ENCODE measurements around the gene RAB18.
"Not testable (repeated sequence)": the region's sequence is repeated elsewhere in the genome, so short reads cannot be mapped to it uniquely, and the experiment has no call there.

The RAB18 gene

GRCh38 chr10:27550823-27551222 is 46.7 kb downstream of the RAB18 start:
- no peak for DNase-seq

DNA sequence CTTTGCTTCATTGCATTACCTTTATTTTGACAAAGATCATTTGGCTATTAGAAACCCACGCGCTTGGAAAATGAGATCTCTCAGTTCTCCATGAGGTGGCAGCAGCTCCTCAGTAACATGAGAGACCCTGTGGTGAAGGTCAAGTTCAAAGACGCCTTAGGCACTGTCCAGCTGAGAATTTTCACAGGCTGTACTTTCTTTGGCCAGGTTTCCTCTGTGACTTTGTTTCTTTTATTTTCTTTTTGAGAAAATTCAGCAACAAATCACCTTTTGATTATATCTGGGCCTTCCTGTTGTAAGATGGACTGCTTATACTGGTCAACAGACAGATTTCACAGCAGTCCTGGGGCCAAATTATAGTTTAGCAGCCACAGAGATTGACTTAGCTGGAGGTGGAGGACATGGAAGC is 54.5 kb downstream of the RAB18 start:
- peak; percentile 27 for DNase-seq

DNA sequence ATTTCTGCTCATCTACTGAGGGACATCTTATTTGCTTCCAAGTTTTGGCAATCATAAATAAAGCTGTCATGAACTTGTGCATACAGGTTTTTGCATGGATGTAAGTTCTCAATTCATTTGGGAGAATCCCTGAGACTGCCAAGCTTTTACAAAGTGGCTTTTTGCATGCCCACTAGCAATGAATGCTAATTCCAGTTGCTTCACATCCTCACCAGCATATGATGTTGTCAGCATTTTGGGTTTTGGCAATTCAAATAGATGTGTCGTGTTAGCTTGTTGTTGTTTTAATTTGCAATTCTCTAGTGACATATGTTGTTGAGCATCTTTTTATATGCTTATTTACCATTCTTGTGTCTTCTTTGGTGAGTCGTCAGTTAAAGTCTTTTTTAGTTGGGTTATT is 57.2 kb downstream of the RAB18 start:
- DNase-seq = no peak

GRCh38 chr10:27564398-27564797 is 60.3 kb downstream of the RAB18 start:
- DNase-seq = no peak

DNA sequence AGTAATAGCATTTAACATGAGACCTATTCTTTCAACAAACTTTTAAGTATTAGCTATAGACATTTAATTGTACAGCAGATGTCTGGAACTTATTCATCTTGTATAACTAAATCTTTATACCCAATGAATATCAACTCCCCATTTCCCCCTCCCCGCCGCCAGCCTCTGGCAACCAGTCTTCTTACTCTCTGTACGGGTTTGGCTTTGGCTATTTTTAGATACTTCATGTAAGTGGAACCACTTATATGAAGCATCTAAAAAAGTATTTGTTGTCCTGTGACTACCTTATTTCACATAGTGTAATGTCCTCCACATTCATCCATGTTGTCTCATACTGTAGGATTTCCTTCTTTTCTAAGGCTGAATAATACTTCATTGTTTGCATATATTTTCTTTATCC is 60.8 kb downstream of the RAB18 start:
- DNase-seq = no peak

- no peak for DNase-seq
Observed at GRCh38 chr10:27568196-27569175, 64.4 kb downstream of the RAB18 start.

DNA sequence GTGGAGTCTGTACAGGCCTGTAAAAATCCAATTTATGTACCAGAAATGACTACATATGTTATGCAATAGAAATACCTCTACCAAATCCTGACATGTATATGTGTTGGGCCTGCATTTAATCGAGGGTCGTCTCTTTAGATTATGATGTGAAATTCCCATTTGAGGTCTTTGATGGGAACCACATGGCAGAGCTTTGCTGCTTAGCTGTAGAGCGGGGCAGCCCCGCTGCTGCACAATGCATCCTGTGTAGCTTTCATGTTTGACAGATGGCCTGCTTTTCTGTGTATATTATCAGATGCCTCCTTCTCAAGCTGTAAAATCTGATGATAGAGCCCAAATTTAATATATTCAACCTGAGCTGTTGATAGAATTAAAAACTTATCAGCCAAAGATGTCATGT is 65.8 kb downstream of the RAB18 start:
- DNase-seq = no peak

GRCh38 chr10:27577038-27577437 is 72.9 kb downstream of the RAB18 start:
- DNase-seq = not testable (repeated sequence)

- no peak for DNase-seq
Observed at GRCh38 chr10:27578316-27578715, 74.2 kb downstream of the RAB18 start.

GRCh38 chr10:27581225-27581624 is 77.1 kb downstream of the RAB18 start:
- DNase-seq = no peak

DNA sequence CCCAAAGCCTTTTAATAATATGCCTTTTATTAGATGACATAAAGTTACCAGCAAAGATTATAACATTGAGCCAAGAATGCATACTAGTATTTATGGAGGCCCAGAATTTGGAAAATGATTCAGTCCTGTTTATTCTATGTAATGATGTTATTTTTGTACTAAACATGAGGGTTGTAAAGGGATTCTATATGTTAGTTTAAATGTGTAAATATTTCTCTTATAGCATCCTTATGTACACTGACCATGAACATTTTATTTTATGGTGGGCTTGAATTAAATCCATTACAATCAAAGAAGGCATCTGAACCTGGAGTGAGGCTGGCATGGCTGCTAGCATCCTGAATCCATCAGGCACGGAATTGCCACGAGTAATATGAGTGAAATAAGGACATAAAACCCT is 80.2 kb downstream of the RAB18 start:
- no peak for DNase-seq

All from CD4-positive, alpha-beta T cell treated with Interleukin-15 for 1 hour (primary cell).